MM.1S (cell line): ENCODE data around the gene ARHGAP32.

ENCODE experiments used
- EZH2 ChIP-seq: fragments of 300-600 bp; sonication (generic); optimal IDR thresholded peaks from 2 replicates; pipeline ENCODE3; 2017; ENCODE audit warnings: low read depth, mild to moderate bottlenecking, antibody characterized with exemption, low read length, mixed read lengths
- EZH2phosphoT487 ChIP-seq: fragments of 300-600 bp; sonication (generic); IDR thresholded peaks from 2 replicates; pipeline ENCODE4 v1.6.1; 2018; ENCODE audit warnings: antibody characterized with exemption, low read length
- TF ChIP-seq, protein P1 (sequence below): fragments of 300-600 bp; sonication (generic); IDR thresholded peaks from 2 replicates; pipeline ENCODE4 v1.5.1; 2016; ENCODE audit warnings: antibody characterized with exemption, low read length, mixed read lengths

DNA sequence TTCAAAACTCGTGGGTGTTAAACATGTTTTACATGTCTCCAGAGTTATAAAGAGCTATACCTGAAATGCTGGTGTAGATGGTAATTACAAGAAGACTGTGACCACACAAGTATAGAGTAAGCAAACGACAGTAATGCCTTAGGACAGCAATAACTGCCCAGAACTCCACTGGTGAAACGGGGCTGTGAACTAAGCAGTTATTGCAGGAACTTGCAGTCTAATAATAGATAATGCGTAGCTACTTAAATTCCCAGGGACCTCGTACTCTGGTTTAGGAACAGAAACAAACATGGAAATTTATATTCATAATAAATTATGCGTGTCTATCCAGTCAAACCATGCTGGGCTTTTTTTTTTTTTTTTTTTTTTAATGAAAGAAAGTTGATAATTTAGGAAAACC is 224.5 kb downstream of the ARHGAP32 start:
- TF ChIP-seq, protein P1, sequence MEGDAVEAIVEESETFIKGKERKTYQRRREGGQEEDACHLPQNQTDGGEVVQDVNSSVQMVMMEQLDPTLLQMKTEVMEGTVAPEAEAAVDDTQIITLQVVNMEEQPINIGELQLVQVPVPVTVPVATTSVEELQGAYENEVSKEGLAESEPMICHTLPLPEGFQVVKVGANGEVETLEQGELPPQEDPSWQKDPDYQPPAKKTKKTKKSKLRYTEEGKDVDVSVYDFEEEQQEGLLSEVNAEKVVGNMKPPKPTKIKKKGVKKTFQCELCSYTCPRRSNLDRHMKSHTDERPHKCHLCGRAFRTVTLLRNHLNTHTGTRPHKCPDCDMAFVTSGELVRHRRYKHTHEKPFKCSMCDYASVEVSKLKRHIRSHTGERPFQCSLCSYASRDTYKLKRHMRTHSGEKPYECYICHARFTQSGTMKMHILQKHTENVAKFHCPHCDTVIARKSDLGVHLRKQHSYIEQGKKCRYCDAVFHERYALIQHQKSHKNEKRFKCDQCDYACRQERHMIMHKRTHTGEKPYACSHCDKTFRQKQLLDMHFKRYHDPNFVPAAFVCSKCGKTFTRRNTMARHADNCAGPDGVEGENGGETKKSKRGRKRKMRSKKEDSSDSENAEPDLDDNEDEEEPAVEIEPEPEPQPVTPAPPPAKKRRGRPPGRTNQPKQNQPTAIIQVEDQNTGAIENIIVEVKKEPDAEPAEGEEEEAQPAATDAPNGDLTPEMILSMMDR, result no peak
- TF ChIP-seq EZH2 (no peak), EZH2phosphoT487 (no peak)
